Measurements from ENCODE around the gene GLI1.

The GLI1 gene

GRCh38 chr12:57461276-57461916 is 1.8 kb downstream of the GLI1 start:
- TF ChIP-seq CTCF (IDR thresholded peaks at IDR 0.05): no peak

- TF ChIP-seq CTCF (IDR thresholded peaks at IDR 0.05): no peak
Observed at GRCh38 chr12:57461917-57462250, 2.3 kb downstream of the GLI1 start.

- peak; percentile 97 for TF ChIP-seq CTCF (IDR thresholded peaks at IDR 0.05)
Observed at GRCh38 chr12:57462251-57462911, 2.8 kb downstream of the GLI1 start.

GRCh38 chr12:57462912-57463253 is 3.3 kb downstream of the GLI1 start:
- no peak; the same call in 1 of the 2 replicates for TF ChIP-seq CTCF (IDR thresholded peaks at IDR 0.05)

GRCh38 chr12:57464569-57464968 is 5.0 kb downstream of the GLI1 start:
- no peak for TF ChIP-seq CTCF (IDR thresholded peaks at IDR 0.05)

GRCh38 chr12:57465030-57465746 is 5.6 kb downstream of the GLI1 start:
- no peak for TF ChIP-seq CTCF (IDR thresholded peaks at IDR 0.05)

- no peak for TF ChIP-seq CTCF (IDR thresholded peaks at IDR 0.05)
Observed at GRCh38 chr12:57465747-57466505, 6.3 kb downstream of the GLI1 start.

Measured in LNCAP (cell line).